Loucy (cell line): ENCODE data around the gene PUS7.

Source experiments
- CTCF ChIP-seq: fragments of 200-600 bp; sonication (generic); conservative IDR thresholded peaks from 2 replicates; pipeline ENCODE4 v1.5.1; 2014; ENCODE audit warnings: mild to moderate bottlenecking, antibody characterized with exemption, low read length
- EZH2phosphoT487 ChIP-seq: fragments of 200-600 bp; IDR thresholded peaks from 2 replicates; pipeline ENCODE4 v1.6.1; 2018; ENCODE audit warnings: antibody characterized with exemption, mild to moderate bottlenecking, moderate library complexity, borderline replicate concordance

GRCh38 chr7:105480931-105481330 is 41.1 kb downstream of the PUS7 start:
- TF ChIP-seq CTCF (no peak), EZH2phosphoT487 (no peak)
